Large intestine (tissue), 3 donors: ENCODE data around the gene ILK. TPM values are rescaled to one million over a fixed set of nuclear protein-coding genes. Genes with fewer than 3 reads are reported as not detected.

Experiments used
- DNase-seq, 2 donors: peaks; one replicate each; pipeline versions ENCODE4 v3.0.0 to v3.0.0-alpha.2; 2013
- H3K27ac ChIP-seq: one replicate; pipeline ENCODE4 v1.5.1; 2013; ENCODE audit warnings: low read length
- H3K27me3 ChIP-seq: 2 replicates; pipeline ENCODE4 v1.6.1; 2013; ENCODE audit warnings: low read length; ENCODE audit not compliant: control insufficient read depth, insufficient read depth
- H3K36me3 ChIP-seq: 2 replicates; pipeline ENCODE4 v1.6.1; 2013; ENCODE audit warnings: low read length; ENCODE audit not compliant: control insufficient read depth, insufficient read depth
- H3K4me1 ChIP-seq: one replicate; pipeline ENCODE4 v1.6.1; 2013; ENCODE audit warnings: low read length; ENCODE audit not compliant: control insufficient read depth, insufficient read depth
- H3K4me3 ChIP-seq: one replicate; pipeline ENCODE4 v1.5.1; 2013; ENCODE audit warnings: low read length
- H3K9me3 ChIP-seq: one replicate; pipeline ENCODE4 v1.6.1; 2013; ENCODE audit warnings: mild to moderate bottlenecking, low read depth, low read length, moderate library complexity; ENCODE audit not compliant: control insufficient read depth
- WGBS: methylation state at CpG from one replicate; pipeline ENCODE4 v1.1.5; 2013; ENCODE audit warnings: low lambda C conversion rate; ENCODE audit not compliant: insufficient coverage; 5-methylcytosine and 5-hydroxymethylcytosine counted together
- polyA plus RNA-seq: library from polyadenylated mRNA; unstranded; fragments of 120-200 nt; gene quantifications from one replicate; pipeline ENCODE4 v1.2.1, GENCODE V29; 2013

The ILK gene
- polyA plus RNA-seq, 1 donor: 133 TPM

DNA sequence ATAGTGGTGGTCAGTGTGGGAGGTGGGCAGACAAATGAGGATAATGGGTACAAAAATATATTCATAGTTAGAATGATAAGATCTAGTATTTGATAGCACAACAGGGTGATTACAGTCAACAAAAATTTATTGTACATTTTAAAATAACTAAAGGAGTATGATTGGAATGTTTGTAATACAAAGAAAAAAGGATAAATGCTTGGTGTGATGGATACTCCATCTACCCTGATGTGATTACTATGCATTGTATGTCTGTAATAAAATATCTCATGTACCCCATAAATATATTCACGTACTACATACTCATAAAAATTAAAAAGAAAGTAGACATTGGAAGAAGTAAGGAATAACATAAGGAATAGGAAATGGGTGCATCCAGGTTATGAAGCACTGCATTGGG is 15.6 kb upstream of the ILK start:
- H3K36me3 ChIP-seq: peaks cover 7% of the 10 kb centered on the region
- no peak for DNase-seq
- no peak overlapping the region for H3K27ac ChIP-seq
- no peaks in the 10 kb centered on the region for H3K4me1 ChIP-seq
- 100% methylated on average over 1 of the region's 1 CpG for WGBS
- no peak overlapping the region for H3K4me3 ChIP-seq
- no peaks in the 10 kb centered on the region for H3K27me3 ChIP-seq
- peaks cover 11% of the 10 kb centered on the region for H3K9me3 ChIP-seq

DNA sequence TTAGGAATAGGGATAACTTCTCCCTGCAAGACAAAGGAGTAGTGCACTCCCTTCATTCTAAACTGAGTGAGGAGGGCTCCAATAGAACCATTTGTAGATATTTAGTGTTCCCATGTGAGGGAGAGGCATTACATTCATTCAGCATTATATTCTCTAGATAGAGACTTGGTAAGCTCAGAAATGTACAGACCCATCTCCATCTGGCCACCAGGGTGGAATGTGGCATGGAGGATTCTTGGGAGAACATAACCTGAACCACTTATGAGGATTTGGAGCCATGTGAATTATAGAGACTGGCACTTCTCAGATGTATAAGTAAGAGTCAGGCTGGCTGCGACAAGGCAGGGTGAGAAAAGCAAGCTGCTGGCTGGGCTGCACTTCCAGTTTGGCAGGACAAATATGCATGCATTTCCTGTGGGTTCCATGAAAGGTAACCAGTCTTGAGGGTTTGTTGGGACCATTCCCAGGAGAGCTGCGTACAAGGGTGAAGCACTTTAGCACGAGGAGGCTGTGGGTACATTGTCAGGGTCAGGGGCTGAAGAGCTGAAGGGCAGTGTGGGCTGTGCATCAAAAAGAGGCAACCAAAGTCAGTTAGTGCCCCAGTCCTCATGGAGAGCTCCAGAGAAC is 9.3 kb upstream of the ILK start:
- Histone ChIP-seq H3K4me1 (peaks cover 9% of the 10 kb centered on the region), H3K27ac (no peak overlapping the region), H3K36me3 (peaks cover 42% of the 10 kb centered on the region)

DNA sequence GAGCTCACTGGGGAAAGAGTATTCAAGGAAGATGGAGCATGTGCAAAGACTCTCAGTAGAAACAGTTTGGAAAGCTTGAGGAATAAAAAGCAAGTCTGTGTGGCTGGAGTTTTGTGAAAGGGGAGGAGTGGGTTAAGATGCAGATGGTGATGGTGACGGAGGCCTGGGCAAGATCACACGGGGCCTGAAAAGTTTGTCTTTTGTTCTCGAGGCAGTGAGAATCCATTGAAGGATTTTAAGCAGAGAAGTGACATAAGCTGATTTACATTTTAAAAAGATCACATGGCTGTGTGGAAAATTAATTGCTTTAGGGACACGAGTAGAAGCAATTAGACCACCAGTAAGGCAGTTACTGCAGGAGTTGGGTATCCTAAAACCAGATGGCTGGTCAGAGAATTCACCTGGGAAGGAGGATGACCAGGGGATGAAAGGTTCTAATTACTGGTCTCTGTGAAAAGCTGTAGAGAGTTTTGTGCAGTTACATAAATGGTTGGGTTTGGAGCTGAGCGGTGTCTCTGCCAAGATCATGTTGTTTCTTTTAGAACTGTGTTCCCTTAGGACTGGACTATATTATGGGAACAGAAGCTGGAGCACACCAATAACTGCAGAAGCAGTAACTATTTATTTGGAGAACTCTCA is 7.2 kb upstream of the ILK start:
- peaks cover 20% of the 10 kb centered on the region for H3K4me1 ChIP-seq
- no peaks in the 10 kb centered on the region for H3K9me3 ChIP-seq
- no peak for DNase-seq
- WGBS: 100% methylated on average over 1 of the region's 5 CpGs
- no peak overlapping the region for H3K4me3 ChIP-seq
- H3K27ac ChIP-seq: no peak overlapping the region
- no peaks in the 10 kb centered on the region for H3K27me3 ChIP-seq
- H3K36me3 ChIP-seq: peaks cover 63% of the 10 kb centered on the region

More for the DNA sequence above, 9.3 kb upstream of the ILK start:
- no CpG with 5 or more reads among the region's 3 CpGs for WGBS
- Histone ChIP-seq H3K9me3 (no peaks in the 10 kb centered on the region), H3K4me3 (no peak overlapping the region), H3K27me3 (no peaks in the 10 kb centered on the region)
- no peak for DNase-seq

DNA sequence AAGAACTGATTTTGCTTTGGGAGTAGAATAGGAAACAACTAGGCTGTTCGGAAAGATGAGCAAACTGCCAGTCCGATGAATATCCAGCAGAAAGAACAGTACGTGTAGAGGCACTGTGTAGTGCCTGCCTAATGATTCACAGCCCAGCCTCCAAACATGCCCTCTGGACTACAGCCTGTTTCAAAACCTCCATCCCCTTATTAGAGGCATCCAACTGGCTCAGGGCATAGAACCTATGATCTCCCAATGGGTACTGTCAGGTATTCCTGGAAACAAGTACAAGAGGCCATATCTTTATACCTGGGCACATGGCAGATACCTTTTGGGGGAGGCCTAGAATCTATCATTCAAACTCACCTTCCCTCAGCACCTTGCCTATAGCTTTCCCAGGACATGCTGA is 5.0 kb upstream of the ILK start:
- no CpG with 5 or more reads among the region's 3 CpGs for WGBS
- peak overlapping the region; percentile 50 for H3K27ac ChIP-seq

DNA sequence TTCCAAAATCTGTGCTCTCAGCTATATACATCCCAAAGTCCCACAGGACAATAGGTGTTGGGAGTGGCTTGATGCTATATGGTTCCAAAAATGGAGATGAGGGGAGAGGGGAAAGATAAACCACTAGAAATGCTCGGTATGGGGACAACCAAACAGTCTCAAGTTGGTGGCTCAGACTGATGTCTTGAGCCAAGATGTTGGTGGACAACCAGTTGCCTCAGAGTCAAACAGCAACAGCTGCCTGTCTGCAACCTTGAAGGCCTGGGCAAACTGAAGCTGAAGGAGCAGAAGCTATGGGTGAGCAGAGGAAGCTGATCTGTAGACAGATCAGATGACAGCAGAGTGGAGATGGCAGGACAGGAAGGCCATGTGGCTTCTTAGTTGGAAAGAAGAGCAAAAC is 4.1 kb upstream of the ILK start:
- H3K36me3 ChIP-seq: peaks cover 52% of the 10 kb centered on the region
- no peaks in the 10 kb centered on the region for H3K27me3 ChIP-seq
- peak overlapping the region; percentile 64 for H3K27ac ChIP-seq
- H3K4me1 ChIP-seq: peaks cover 29% of the 10 kb centered on the region
- WGBS: no CpG with 5 or more reads among the region's 1 CpG
- DNase-seq: no peak
- no peaks in the 10 kb centered on the region for H3K9me3 ChIP-seq
- H3K4me3 ChIP-seq: no peak overlapping the region

More for the DNA sequence above, 5.0 kb upstream of the ILK start:
- Histone ChIP-seq H3K36me3 (peaks cover 56% of the 10 kb centered on the region), H3K4me3 (no peak overlapping the region), H3K4me1 (peaks cover 29% of the 10 kb centered on the region), H3K27me3 (no peaks in the 10 kb centered on the region), H3K9me3 (no peaks in the 10 kb centered on the region)
- DNase-seq: peak in 1 of 2 donors; percentile 72

DNA sequence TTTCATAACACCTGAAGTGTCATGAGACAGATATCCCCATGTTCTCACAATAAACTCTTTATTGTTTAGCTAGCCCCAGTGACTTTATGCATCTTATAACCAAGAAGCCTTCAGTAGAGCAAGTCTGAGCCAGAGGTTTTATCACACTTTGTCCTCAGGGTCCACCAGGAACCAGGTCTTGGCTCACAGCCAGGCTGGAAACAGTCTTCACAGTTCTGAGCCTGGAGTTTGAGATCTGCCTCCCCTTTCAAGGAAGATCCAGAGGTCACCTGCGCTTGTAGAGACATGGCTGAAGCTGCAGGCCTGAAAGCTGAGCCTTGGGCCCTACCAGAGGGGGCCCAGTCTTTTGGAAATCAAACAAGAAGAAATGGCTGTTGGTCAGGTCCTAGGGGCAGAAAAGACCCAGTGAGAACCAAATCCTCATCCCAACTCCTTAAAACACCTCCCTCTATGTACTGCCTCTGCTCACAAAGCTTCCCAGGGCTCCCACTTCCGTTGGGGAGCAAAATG is 3.6 kb upstream of the ILK start:
- Histone ChIP-seq H3K36me3 (peaks cover 52% of the 10 kb centered on the region), H3K4me3 (no peak overlapping the region), H3K27ac (peak overlapping the region; percentile 64), H3K4me1 (peaks cover 31% of the 10 kb centered on the region), H3K27me3 (no peaks in the 10 kb centered on the region), H3K9me3 (no peaks in the 10 kb centered on the region)
- no CpG with 5 or more reads among the region's 2 CpGs for WGBS
- DNase-seq: peak; percentile 83 to 91

DNA sequence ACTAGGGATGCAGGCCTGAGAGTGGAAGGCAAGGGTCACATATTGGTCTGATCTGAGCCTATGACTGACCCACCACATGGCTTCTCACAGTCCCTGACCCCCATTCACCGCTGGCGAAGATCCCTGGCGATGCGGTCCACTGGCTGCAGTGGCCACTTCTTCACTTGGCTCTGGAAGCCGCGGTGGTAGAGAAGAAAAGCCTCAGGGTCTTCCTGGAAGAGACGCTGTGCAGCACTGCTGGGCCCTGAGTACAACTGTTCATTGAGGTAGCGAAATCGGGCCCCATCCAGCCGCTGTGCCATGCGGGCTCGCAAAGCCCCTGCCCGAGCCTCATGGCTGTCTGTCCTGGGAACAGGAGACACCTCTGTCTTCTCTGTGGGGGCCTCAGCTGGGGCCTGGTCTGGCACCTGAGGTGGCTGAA is 2.5 kb upstream of the ILK start:
- H3K27ac ChIP-seq: no peak overlapping the region
- H3K27me3 ChIP-seq: no peaks in the 10 kb centered on the region
- DNase-seq: no peak
- H3K4me1 ChIP-seq: peaks cover 41% of the 10 kb centered on the region
- H3K4me3 ChIP-seq: no peak overlapping the region
- H3K9me3 ChIP-seq: no peaks in the 10 kb centered on the region
- peaks cover 52% of the 10 kb centered on the region for H3K36me3 ChIP-seq
- no CpG with 5 or more reads among the region's 13 CpGs for WGBS

DNA sequence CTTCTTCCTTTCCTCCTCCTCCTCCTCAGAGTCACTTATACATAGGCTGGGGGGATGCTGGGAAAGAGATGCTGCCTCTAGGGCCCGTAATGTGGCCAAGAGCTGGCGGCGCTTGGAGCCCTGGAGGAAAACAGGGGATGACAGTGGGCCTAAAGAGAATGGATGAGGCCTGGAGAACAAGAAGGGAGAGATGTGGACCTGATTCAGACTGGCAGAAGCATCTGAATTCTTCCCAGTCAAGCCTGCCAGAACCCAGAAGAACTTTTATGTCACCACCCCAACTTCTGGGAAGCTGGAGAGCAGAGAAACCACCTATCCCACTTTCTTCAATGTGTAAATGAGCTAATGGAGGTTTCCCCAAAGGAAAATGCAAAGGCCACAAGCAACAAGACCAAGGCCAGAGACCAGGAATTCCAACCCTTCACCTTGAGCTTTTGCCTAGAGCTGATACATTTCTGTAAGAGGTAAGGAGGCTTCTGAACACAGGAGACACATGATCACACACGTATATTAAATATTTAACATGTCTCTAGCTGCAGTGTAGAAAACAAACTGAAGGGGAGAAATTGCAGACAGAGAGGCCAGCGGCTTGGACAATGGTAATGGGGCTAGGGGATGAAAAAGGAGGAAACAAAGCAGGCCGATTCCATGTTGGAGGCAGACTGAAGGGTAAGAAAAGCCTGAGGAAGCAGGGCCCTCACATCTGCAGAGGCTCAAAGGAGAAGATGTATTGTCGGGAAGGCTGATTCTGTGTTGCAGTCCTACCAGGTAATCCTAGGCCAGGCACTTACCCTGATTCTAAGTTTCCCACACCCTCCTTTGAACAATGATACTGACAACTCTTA is 1.3 kb upstream of the ILK start:
- H3K9me3 ChIP-seq: no peaks in the 10 kb centered on the region
- H3K4me3 ChIP-seq: peak overlapping the region; percentile 96
- DNase-seq: no peak
- H3K36me3 ChIP-seq: peaks cover 40% of the 10 kb centered on the region
- peaks cover 53% of the 10 kb centered on the region for H3K4me1 ChIP-seq
- H3K27ac ChIP-seq: peak overlapping the region; percentile 74
- H3K27me3 ChIP-seq: no peaks in the 10 kb centered on the region
- 20% methylated on average over 1 of the region's 7 CpGs for whole genome bisulfite sequencing

DNA sequence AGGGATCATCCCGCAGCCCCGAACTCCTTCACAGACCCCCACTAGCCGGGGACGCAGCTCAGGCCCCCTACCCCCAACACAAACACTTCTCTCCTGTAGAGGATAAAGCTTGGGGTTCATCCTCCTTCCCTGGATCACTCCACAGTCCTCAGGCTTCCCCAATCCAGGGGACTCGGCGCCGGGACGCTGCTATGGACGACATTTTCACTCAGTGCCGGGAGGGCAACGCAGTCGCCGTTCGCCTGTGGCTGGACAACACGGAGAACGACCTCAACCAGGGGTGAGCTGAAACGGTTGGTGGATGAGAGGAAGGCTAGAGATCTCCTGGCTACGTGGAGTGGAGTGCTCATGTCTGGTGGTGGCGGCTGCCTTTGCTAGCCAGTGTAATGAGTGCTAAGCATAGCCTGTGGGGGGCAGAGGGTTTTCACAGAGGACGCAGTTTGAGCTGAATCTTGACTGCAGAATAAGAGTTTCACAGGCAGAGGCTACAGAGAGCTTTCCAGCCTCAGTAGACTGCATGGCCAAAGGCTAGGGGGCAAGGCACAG is 580 bp downstream of the ILK start:
- Histone ChIP-seq H3K4me1 (peaks cover 56% of the 10 kb centered on the region), H3K9me3 (no peaks in the 10 kb centered on the region), H3K27me3 (no peaks in the 10 kb centered on the region), H3K36me3 (peaks cover 43% of the 10 kb centered on the region), H3K4me3 (peak overlapping the region; percentile 96), H3K27ac (peak overlapping the region; percentile 97)
- WGBS: 0% methylated on average over 1 of the region's 20 CpGs
- DNase-seq: peak; percentile 37 to 78

DNA sequence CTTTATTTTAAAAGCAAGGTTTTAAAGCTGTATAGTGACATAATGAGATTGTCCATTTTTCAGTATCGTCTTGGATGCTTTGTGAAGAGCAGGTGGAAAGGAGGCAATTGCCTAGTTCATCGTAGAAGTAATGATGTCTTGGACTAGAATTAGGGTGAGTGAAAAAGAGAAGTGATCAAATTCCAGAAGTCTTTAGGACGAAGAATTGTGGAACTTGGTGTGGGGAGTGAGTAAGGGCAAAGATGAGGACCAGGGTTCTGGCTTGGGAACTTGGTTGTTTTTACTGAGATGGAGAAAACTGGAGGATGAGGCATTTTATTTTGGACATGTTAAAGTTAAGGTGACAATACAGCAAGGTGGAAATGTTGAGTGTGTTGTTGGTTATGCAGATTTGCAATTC is 1.2 kb downstream of the ILK start:
- Histone ChIP-seq H3K36me3 (peaks cover 43% of the 10 kb centered on the region), H3K4me3 (peak overlapping the region; percentile 96), H3K4me1 (peaks cover 50% of the 10 kb centered on the region), H3K27me3 (no peaks in the 10 kb centered on the region), H3K9me3 (no peaks in the 10 kb centered on the region), H3K27ac (peak overlapping the region; percentile 97)
- WGBS: 26% methylated on average over 3 of the region's 3 CpGs
- DNase-seq: no peak
